GM12801 (cell line): ENCODE results near the gene NLGN3.

ENCODE experiments used
- CTCF ChIP-seq: IDR thresholded peaks from one replicate; pipeline ENCODE4 v1.5.1; 2011; ENCODE audit warnings: control low read depth; ENCODE audit not compliant: insufficient read length; ENCODE audit errors: extremely low read depth

The NLGN3 gene

GRCh38 chrX:71148278-71148663 is 3.6 kb downstream of the NLGN3 start:
- TF ChIP-seq CTCF: no peak

- TF ChIP-seq CTCF: no peak
These were observed 6.7 kb downstream of the NLGN3 start for GRCh38 chrX:71151366-71151765.

DNA sequence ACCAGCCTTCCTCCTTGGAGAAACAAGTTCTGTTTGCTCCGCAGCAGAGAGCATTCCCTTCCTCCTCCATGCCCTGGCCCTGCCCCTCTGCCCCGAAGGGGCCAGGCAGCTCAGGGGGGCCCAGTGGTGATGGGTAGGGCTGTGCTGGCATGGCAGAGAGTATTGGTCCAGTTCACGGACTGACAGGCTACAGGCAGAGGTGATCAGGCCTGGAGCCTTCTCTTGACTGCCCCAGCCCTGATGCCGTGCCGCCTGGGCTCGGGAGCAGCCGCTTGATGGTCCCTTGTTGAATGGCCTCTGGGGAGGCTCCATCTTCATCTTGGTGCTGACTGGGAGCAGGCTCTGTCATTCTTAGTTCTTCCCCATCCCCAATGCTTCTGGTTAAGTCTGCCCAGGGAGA is 9.6 kb downstream of the NLGN3 start:
- TF ChIP-seq CTCF: no peak

DNA sequence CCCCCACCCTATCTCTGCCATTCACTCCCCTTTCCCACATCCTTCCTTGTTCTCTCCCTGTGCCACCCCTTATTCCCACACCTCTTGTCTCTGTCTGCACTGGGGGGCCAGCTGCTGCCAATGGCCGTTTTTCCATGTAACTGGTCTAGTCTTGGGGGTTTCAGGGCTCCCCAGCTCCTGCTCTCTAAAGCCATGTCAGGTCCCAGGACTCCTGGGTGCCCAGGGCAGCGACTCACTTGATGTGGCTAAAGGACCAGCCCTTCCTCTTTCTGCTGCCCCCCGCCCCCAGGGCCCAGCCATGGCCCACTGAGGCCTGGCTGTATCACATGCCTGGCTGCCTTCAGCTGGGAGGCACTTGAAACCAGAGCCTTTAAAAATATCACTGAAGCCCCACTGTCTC is 10.0 kb downstream of the NLGN3 start:
- TF ChIP-seq CTCF: no peak

DNA sequence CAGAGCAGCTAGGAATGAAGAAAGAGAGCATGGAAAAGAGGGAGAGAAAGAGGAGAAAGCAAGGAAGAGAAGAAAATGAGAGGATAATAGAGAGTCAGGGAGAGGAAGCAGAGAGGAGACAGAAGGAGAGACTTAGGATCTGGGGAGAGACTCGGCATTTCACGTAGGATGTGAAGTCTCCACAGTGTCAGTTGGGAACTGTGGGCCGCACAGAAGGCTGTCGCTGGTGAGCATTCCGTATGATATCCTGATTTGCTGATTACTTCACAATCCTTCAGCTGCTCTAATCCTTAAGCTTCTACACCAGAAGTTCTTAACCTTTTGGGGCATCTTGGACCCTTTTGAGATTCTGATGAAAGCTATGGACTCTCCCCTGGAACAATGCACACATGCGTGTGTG is 14.0 kb downstream of the NLGN3 start:
- no peak for TF ChIP-seq CTCF

DNA sequence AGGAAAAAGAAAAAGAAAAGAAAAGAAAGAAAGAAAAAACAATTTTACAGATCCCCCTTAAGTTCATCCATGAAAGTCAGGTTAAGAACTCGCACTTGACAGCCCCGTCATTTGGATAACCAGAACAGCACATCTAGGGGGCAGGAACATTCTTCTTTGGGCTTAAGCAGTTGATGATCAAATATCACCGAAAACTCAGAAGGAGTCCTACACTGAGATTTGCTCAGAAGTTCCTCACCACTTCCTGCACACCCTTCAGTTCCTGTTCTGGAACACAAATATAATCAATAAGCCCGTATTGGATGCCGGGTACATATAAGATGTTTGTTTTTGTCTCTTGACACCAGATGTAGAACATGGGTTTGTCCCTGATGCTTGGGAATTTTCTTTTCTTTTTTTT is 14.7 kb downstream of the NLGN3 start:
- no peak for TF ChIP-seq CTCF

GRCh38 chrX:71160475-71160874 is 15.8 kb downstream of the NLGN3 start:
- TF ChIP-seq CTCF: no peak

DNA sequence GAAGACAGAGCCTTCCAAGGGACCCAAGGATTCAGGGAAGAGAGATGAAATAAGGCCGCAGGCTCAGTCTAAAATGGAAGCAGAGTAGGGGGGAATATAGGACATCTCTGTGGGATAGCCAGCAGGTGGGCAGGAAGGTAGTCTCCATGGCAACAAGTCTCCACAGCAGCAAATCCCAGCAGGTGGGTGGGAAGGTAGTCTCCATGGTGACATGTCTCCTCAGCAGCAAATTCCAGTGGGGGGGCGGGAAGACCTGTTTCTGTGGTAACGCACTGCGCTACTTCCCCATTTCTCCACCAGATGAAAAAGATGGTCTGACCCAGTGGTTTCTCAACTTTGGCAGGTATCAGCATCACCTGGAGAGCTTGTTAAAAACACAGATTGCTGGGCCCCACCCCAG is 18.3 kb downstream of the NLGN3 start:
- TF ChIP-seq CTCF: no peak
